PC-9 (cell line): ENCODE data around the gene ADAT1.

Source experiments
- EZH2 ChIP-seq: fragments of 200-600 bp; sonication (generic); IDR thresholded peaks from 2 replicates; pipeline ENCODE4 v1.8.0; 2017; ENCODE audit warnings: antibody characterized with exemption, low read depth
- TF ChIP-seq, protein P1 (sequence below): fragments of 200-600 bp; sonication (generic); conservative IDR thresholded peaks from 2 replicates; pipeline ENCODE4 v1.6.1; 2017; ENCODE audit warnings: mixed run types, antibody characterized with exemption, mild to moderate bottlenecking, moderate library complexity

DNA sequence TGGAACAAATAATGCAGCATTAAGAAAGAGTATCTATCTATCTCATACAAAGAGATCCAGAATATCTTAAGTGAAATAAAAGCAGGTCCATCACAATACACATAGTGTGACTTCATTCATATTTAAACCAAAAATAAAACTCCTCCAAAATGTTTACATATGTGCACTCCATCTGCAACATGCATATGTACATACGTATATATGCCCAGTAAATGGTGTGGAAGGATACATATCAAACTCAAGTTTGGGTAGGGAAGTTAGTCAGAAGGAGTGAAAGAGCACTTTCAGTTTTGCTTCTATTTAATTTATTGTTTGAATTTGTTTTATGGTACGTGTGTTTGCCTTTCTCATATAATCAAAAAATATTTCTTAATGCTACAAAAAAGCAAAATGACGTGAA is 12.0 kb upstream of the ADAT1 start:
- TF ChIP-seq, protein P1, sequence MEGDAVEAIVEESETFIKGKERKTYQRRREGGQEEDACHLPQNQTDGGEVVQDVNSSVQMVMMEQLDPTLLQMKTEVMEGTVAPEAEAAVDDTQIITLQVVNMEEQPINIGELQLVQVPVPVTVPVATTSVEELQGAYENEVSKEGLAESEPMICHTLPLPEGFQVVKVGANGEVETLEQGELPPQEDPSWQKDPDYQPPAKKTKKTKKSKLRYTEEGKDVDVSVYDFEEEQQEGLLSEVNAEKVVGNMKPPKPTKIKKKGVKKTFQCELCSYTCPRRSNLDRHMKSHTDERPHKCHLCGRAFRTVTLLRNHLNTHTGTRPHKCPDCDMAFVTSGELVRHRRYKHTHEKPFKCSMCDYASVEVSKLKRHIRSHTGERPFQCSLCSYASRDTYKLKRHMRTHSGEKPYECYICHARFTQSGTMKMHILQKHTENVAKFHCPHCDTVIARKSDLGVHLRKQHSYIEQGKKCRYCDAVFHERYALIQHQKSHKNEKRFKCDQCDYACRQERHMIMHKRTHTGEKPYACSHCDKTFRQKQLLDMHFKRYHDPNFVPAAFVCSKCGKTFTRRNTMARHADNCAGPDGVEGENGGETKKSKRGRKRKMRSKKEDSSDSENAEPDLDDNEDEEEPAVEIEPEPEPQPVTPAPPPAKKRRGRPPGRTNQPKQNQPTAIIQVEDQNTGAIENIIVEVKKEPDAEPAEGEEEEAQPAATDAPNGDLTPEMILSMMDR = no peak
- TF ChIP-seq EZH2 = no peak
